IMR-90 (cell line): ENCODE results near the gene CYP2C18. TPM values are rescaled to one million over a fixed set of nuclear protein-coding genes. Genes with fewer than 3 reads are reported as not detected.

Experiments used
- ATAC-seq: fragments of 200-7000 bp; cut with Tn5 transposase; 2 replicates; pipeline ENCODE4 v1.9.1; 2020; ENCODE audit warnings: low read depth, mild to moderate bottlenecking, moderate library complexity
- BruUV-seq: library from RNA; stranded (reverse); fragments of 400-500 nt; replicated peaks from 2 replicates; lab custom pipeline; 2021; lab: Mats Ljungman, UMichigan
- CTCF ChIA-PET: fragments of 300-600 bp; formaldehyde crosslinking; extraction: SDS; loops from one replicate; lab custom pipeline; 2021; ENCODE audit warnings: antibody characterized with exemption; lab: Yijun Ruan, JAX
- POLR2A ChIA-PET: fragments of 300-600 bp; sonication (Branson Sonifier 250); formaldehyde crosslinking; loops from one replicate; lab custom pipeline; 2022; ENCODE audit warnings: antibody characterized with exemption; ENCODE audit not compliant: unreplicated experiment; lab: Charles Lee
- DNase-seq: peaks from one replicate; pipeline ENCODE4 v3.0.0; 2013
- H2AFZ ChIP-seq: replicated peaks from 2 replicates; pipeline ENCODE3; 2013; ENCODE audit warnings: low read length, mild to moderate bottlenecking; ENCODE audit not compliant: poor library complexity
- H2AK5ac ChIP-seq: 2 replicates; pipeline ENCODE4 v1.6.1; 2013; ENCODE audit warnings: low read depth, low read length, inconsistent platforms
- H2AK9ac ChIP-seq: replicated peaks from 2 replicates; pipeline ENCODE3; 2013; ENCODE audit warnings: mild to moderate bottlenecking, low read depth, low read length, moderate library complexity; ENCODE audit not compliant: poor library complexity
- H2BK120ac ChIP-seq: 2 replicates; pipeline ENCODE4 v1.6.1; 2013; ENCODE audit warnings: low read depth, low read length, inconsistent platforms
- H2BK15ac ChIP-seq: 3 replicates; pipeline ENCODE4 v1.6.1; 2013; ENCODE audit warnings: low read depth, low read length, inconsistent platforms
- H2BK20ac ChIP-seq: 2 replicates; pipeline ENCODE4 v1.6.1; 2013; ENCODE audit warnings: low read depth, mild to moderate bottlenecking, inconsistent platforms, low read length, moderate library complexity
- H2BK5ac ChIP-seq: 2 replicates; pipeline ENCODE4 v1.6.1; 2013; ENCODE audit warnings: mild to moderate bottlenecking, low read depth, low read length, inconsistent platforms; ENCODE audit not compliant: poor library complexity, severe bottlenecking
- H3K14ac ChIP-seq: replicated peaks from 2 replicates; pipeline ENCODE4 v1.6.1; 2013; ENCODE audit warnings: low read depth, low read length, inconsistent platforms
- H3K18ac ChIP-seq: 2 replicates; pipeline ENCODE4 v1.6.1; 2013; ENCODE audit warnings: low read depth, low read length, control low read depth
- H3K23ac ChIP-seq: 2 replicates; pipeline ENCODE4 v1.6.1; 2013; ENCODE audit warnings: low read depth, low read length, inconsistent platforms
- H3K27ac ChIP-seq: 2 replicates; pipeline ENCODE4 v1.5.1; 2013; ENCODE audit warnings: mild to moderate bottlenecking, control low read depth, low read length; ENCODE audit not compliant: insufficient read depth
- H3K27me3 ChIP-seq: 2 replicates; pipeline ENCODE4 v1.6.1; 2013; ENCODE audit warnings: low read length; ENCODE audit not compliant: control insufficient read depth, insufficient read depth
- H3K36me3 ChIP-seq: 2 replicates; pipeline ENCODE4 v1.6.1; 2013; ENCODE audit warnings: low read length, mixed read lengths; ENCODE audit not compliant: control insufficient read depth, insufficient read depth
- H3K4ac ChIP-seq: 2 replicates; pipeline ENCODE4 v1.6.1; 2013; ENCODE audit warnings: low read depth, low read length, inconsistent platforms
- H3K4me1 ChIP-seq: 2 replicates; pipeline ENCODE4 v1.6.1; 2013; ENCODE audit warnings: low read length, mixed read lengths; ENCODE audit not compliant: control insufficient read depth, insufficient read depth
- H3K4me2 ChIP-seq: 2 replicates; pipeline ENCODE4 v1.6.1; 2013; ENCODE audit warnings: low read depth, mild to moderate bottlenecking, control low read depth, low read length, moderate library complexity
- H3K4me3 ChIP-seq: 2 replicates; pipeline ENCODE4 v1.5.1; 2013; ENCODE audit warnings: low read depth, mild to moderate bottlenecking, control low read depth, low read length, moderate library complexity; ENCODE audit not compliant: insufficient read depth
- H3K56ac ChIP-seq: 2 replicates; pipeline ENCODE4 v1.6.1; 2013; ENCODE audit warnings: low read length, inconsistent platforms; ENCODE audit not compliant: insufficient read depth; ENCODE audit errors: extremely low read depth
- H3K79me1 ChIP-seq, 2 experiments: 2 replicates each; pipeline ENCODE4 v1.6.1; 2013; ENCODE audit warnings: low read length in 2 of 2, inconsistent platforms in 1 of 2, low read depth in 1 of 2
- H3K9ac ChIP-seq: 2 replicates; pipeline ENCODE4 v1.6.1; 2013; ENCODE audit warnings: low read depth, low read length, control low read depth
- H3K9me1 ChIP-seq: 2 replicates; pipeline ENCODE4 v1.6.1; 2013; ENCODE audit warnings: low read length, inconsistent platforms; ENCODE audit not compliant: insufficient read depth
- H3K9me3 ChIP-seq: 2 replicates; pipeline ENCODE4 v1.6.1; 2013; ENCODE audit warnings: low read length; ENCODE audit not compliant: control insufficient read depth, insufficient read depth
- H4K20me1 ChIP-seq: 2 replicates; pipeline ENCODE4 v1.6.1; 2013; ENCODE audit warnings: low read length, inconsistent platforms; ENCODE audit not compliant: insufficient read depth
- H4K5ac ChIP-seq: 2 replicates; pipeline ENCODE4 v1.6.1; 2013; ENCODE audit warnings: mild to moderate bottlenecking, low read depth, low read length, control low read depth
- H4K8ac ChIP-seq, 2 experiments: 2 replicates each; pipeline ENCODE4 v1.6.1; 2013; ENCODE audit warnings: low read depth in 2 of 2, low read length in 2 of 2, control low read depth in 1 of 2, inconsistent platforms in 1 of 2
- H4K91ac ChIP-seq: 2 replicates; pipeline ENCODE4 v1.6.1; 2013; ENCODE audit warnings: low read depth, low read length, inconsistent platforms; ENCODE audit not compliant: insufficient read depth
- BHLHE40 ChIP-seq: fragments of 150-350 bp; IDR thresholded peaks from 2 replicates; pipeline ENCODE4 v1.6.1; 2016; ENCODE audit warnings: mild to moderate bottlenecking, low read depth, low read length
- CHD1 ChIP-seq: IDR thresholded peaks from 2 replicates; pipeline ENCODE4 v1.6.1; 2012; ENCODE audit warnings: low read depth, low read length, improper control_type of control experiment
- ELK1 ChIP-seq: fragments of 150-350 bp; IDR thresholded peaks from 2 replicates; pipeline ENCODE4 v1.6.1; 2016; ENCODE audit warnings: low read depth, mild to moderate bottlenecking, low read length, moderate library complexity, borderline replicate concordance
- MAZ ChIP-seq: IDR thresholded peaks from 2 replicates; pipeline ENCODE4 v1.6.1; 2012; ENCODE audit warnings: low read depth, mild to moderate bottlenecking, low read length, improper control_type of control experiment, moderate library complexity, borderline replicate concordance
- POLR2A ChIP-seq: IDR thresholded peaks from 2 replicates; pipeline ENCODE4 v1.6.1; 2012; ENCODE audit warnings: mild to moderate bottlenecking, low read depth, low read length
- WGBS, 2 experiments: methylation state at CpG; one replicate each; pipeline versions ENCODE4 v1.1.5 to v1.1.7; 2013; ENCODE audit warnings: missing lambda C conversion rate in 2 of 2; ENCODE audit not compliant: insufficient read length in 1 of 2; ENCODE audit errors: extremely low coverage in 2 of 2; 5-methylcytosine and 5-hydroxymethylcytosine counted together
- dilution Hi-C: fragments of 300-500 bp; cut with HindIII; formaldehyde crosslinking; loops from one replicate; pipeline ENCODE4 v1.14.3; 2018; ENCODE audit warnings: low sequenced_read_pairs; ENCODE audit not compliant: unreplicated experiment
- in situ Hi-C: fragments of 300-500 bp; cut with MboI; formaldehyde crosslinking; loops from 3 replicates; pipeline ENCODE4 v1.14.3; 2019; ENCODE audit warnings: low sequenced_read_pairs, inconsistent platforms, mixed read lengths
- intact Hi-C: fragments of 100-400 bp; cut with micrococcal nuclease; formaldehyde crosslinking; loops from 2 replicates; pipeline ENCODE4 v1.10.0; 2022
- polyA plus RNA-seq, 3 experiments: library from polyadenylated mRNA; depleted of rRNA; stranded (reverse); fragments of >200 nt; gene quantifications; 2 replicates each; pipeline ENCODE4 v1.2.3, GENCODE V29; 2012; ENCODE audit warnings: low replicate concordance in 1 of 3
- total RNA-seq: library from RNA; depleted of rRNA; stranded (reverse); fragments of >200 nt; gene quantifications from 2 replicates; pipeline ENCODE4 v1.2.3, GENCODE V29; 2012

The CYP2C18 gene
- total and polyA plus RNA-seq, 2 of the 4 experiments (the other 2 are of a cell fraction): not detected

DNA sequence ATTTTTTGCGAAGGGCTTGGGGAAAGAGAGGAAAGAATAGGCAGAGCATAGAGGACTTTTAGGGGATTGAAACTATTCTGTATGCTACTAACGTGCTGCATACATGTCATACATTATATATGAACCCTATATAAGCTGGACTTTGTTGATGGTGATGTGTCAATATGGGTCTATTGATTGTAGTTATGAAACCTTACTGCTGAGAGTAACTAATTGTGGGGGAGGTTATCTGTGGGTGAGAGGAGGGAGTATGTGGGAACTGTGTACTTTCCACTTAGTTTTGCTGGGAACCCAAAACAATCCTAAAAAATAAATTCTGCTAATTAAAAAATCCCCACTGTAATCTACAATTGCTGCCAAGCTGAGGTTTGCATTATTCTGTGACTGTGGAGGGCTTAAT, 63.6 kb downstream of the CYP2C18 start:
- no peak overlapping the region for H3K27ac ChIP-seq
- POLR2A ChIA-PET: no interaction called here
- H3K9me3 ChIP-seq: peaks cover 3% of the 10 kb centered on the region
- H3K79me1 ChIP-seq: no peaks in the 10 kb centered on the region
- no peak overlapping the region for H3K18ac ChIP-seq
- no peak overlapping the region for H3K9ac ChIP-seq
- no peaks in the 10 kb centered on the region for H3K9me1 ChIP-seq
- H2BK120ac ChIP-seq: no peak overlapping the region
- no peaks in the 10 kb centered on the region for H3K36me3 ChIP-seq
- WGBS, 2 experiments: no CpG with 5 or more reads among the region's 2 CpGs
- no peaks in the 10 kb centered on the region for H4K20me1 ChIP-seq
- H2BK5ac ChIP-seq: no peak overlapping the region
- CTCF ChIA-PET: no interaction called here
- no peaks in the 10 kb centered on the region for H3K4me1 ChIP-seq
- TF ChIP-seq CHD1 (no peak), MAZ (no peak), POLR2A (no peak), ELK1 (no peak), BHLHE40 (no peak)
- H3K56ac ChIP-seq: no peak overlapping the region
- H2BK20ac ChIP-seq: no peak overlapping the region
- H2AK5ac ChIP-seq: no peak overlapping the region
- H4K91ac ChIP-seq: no peak overlapping the region
- in situ Hi-C loops: no loop called here
- DNase-seq (no peak), ATAC-seq (no peak)
- no peak overlapping the region for H3K4ac ChIP-seq
- H4K5ac ChIP-seq: no peak overlapping the region
- intact Hi-C loops: no loop called here
- no peak overlapping the region for H2AK9ac ChIP-seq
- no peak overlapping the region for H3K14ac ChIP-seq
- H2AFZ ChIP-seq: no peak overlapping the region
- no TSS peak for BruUV-seq
- no peak overlapping the region for H3K4me2 ChIP-seq
- H3K23ac ChIP-seq: no peak overlapping the region
- H3K27me3 ChIP-seq: no peaks in the 10 kb centered on the region
- H2BK15ac ChIP-seq: no peak overlapping the region
- H3K4me3 ChIP-seq: no peak overlapping the region
- dilution Hi-C loops: no loop called here
- H4K8ac ChIP-seq: no peak overlapping the region
